ENCODE measurements around the gene FMNL2. TPM values are rescaled to one million over a fixed set of nuclear protein-coding genes. Genes with fewer than 3 reads are reported as not detected.
"Not testable (repeated sequence)": the region's sequence is repeated elsewhere in the genome, so short reads cannot be mapped to it uniquely, and the experiment has no call there.

The FMNL2 gene
- total and polyA plus RNA-seq, 4 donors: 1.5 to 9.3 (median 5.1) TPM

- no peak for DNase-seq (ENCODE audit: low spot score)
- Histone ChIP-seq H3K27ac (ENCODE audit: low read depth in 1 of 2, low read length in 2 of 2) (no peak overlapping the region), H3K4me1 (ENCODE audit: control insufficient read depth in 4 of 4, insufficient read depth in 4 of 4, low read length in 3 of 4) (no peaks in the 10 kb centered on the region), H3K36me3 (ENCODE audit: control insufficient read depth in 4 of 4, insufficient read depth in 3 of 4, low read depth in 1 of 4, low read length in 3 of 4) (no peaks in the 10 kb centered on the region), H3K9ac (ENCODE audit: low read depth in 1 of 2, low read length in 2 of 2) (no peak overlapping the region), H3K4me3 (ENCODE audit: low read depth in 1 of 3, low read length in 3 of 3) (no peak overlapping the region), H3K9me3 (ENCODE audit: control insufficient read depth in 4 of 4, low read length in 3 of 4) (no peaks in the 10 kb centered on the region), H3K27me3 (ENCODE audit: control insufficient read depth in 4 of 4, insufficient read depth in 4 of 4, low read length in 3 of 4) (no peaks in the 10 kb centered on the region)
- TF ChIP-seq JUND (IDR thresholded peaks at IDR 0.05): no peak
- TF ChIP-seq SP1 (IDR thresholded peaks at IDR 0.05): no peak
- no peak for TF ChIP-seq EGR1 (IDR thresholded peaks at IDR 0.05; ENCODE audit: low read depth in 2 of 2)
- TF ChIP-seq REST (IDR thresholded peaks at IDR 0.05): no peak
- no peak for TF ChIP-seq MAX (IDR thresholded peaks at IDR 0.05)
- TF ChIP-seq FOXA1 (IDR thresholded peaks at IDR 0.05): no peak
- no peak for TF ChIP-seq CTCF (IDR thresholded peaks at IDR 0.05; ENCODE audit: low read depth, low read length, missing input control)
- no peak for TF ChIP-seq HNF4G (IDR thresholded peaks at IDR 0.05)
- no peak for TF ChIP-seq HNF4A (conservative IDR thresholded peaks at IDR 0.05)
- TF ChIP-seq ZBTB33 (IDR thresholded peaks at IDR 0.05): no peak
- TF ChIP-seq RAD21 (IDR thresholded peaks at IDR 0.05): no peak
- no peak for TF ChIP-seq RXRA (IDR thresholded peaks at IDR 0.05)
- TF ChIP-seq GABPA (IDR thresholded peaks at IDR 0.05 in 1 of 2, conservative IDR thresholded peaks at IDR 0.05 in 1 of 2): no peak
- no peak for TF ChIP-seq NR2F2 (IDR thresholded peaks at IDR 0.05)
- WGBS: 85% methylated on average over 1 of the region's 1 CpG
Observed at GRCh38 chr2:152386266-152386665, 51.3 kb downstream of the FMNL2 start.

- H3K4me1 ChIP-seq (ENCODE audit: control insufficient read depth in 4 of 4, insufficient read depth in 4 of 4, low read length in 3 of 4): no peaks in the 10 kb centered on the region
- H3K36me3 ChIP-seq (ENCODE audit: control insufficient read depth in 4 of 4, insufficient read depth in 3 of 4, low read depth in 1 of 4, low read length in 3 of 4): no peaks in the 10 kb centered on the region
- TF ChIP-seq GABPA (IDR thresholded peaks at IDR 0.05 in 1 of 2, conservative IDR thresholded peaks at IDR 0.05 in 1 of 2) (no peak), TAF1 (conservative IDR thresholded peaks at IDR 0.05) (no peak), RAD21 (IDR thresholded peaks at IDR 0.05) (no peak)
- DNase-seq (ENCODE audit: low spot score): no peak
- no peaks in the 10 kb centered on the region for H3K9me3 ChIP-seq (ENCODE audit: control insufficient read depth in 4 of 4, low read length in 3 of 4)
- H3K9ac ChIP-seq (ENCODE audit: low read depth in 1 of 2, low read length in 2 of 2): no peak overlapping the region
- H3K27ac ChIP-seq (ENCODE audit: low read depth in 1 of 2, low read length in 2 of 2): no peak overlapping the region
- no peaks in the 10 kb centered on the region for H3K27me3 ChIP-seq (ENCODE audit: control insufficient read depth in 4 of 4, insufficient read depth in 4 of 4, low read length in 3 of 4)
- WGBS: 44% methylated on average over 1 of the region's 1 CpG
- H3K4me3 ChIP-seq (ENCODE audit: low read depth in 1 of 3, low read length in 3 of 3): no peak overlapping the region
Observed at GRCh38 chr2:152387041-152387440, 52.1 kb downstream of the FMNL2 start.

GRCh38 chr2:152388269-152388668, 53.3 kb downstream of the FMNL2 start:
- H3K9me3 ChIP-seq (ENCODE audit: control insufficient read depth in 4 of 4, low read length in 3 of 4); H3K4me1 ChIP-seq (ENCODE audit: control insufficient read depth in 4 of 4, insufficient read depth in 4 of 4, low read length in 3 of 4); H3K4me3 ChIP-seq (ENCODE audit: low read depth in 1 of 3, low read length in 3 of 3); H3K27ac ChIP-seq (ENCODE audit: low read depth in 1 of 2, low read length in 2 of 2); H3K9ac ChIP-seq (ENCODE audit: low read depth in 1 of 2, low read length in 2 of 2); H3K27me3 ChIP-seq (ENCODE audit: control insufficient read depth in 4 of 4, insufficient read depth in 4 of 4, low read length in 3 of 4); H3K36me3 ChIP-seq (ENCODE audit: control insufficient read depth in 4 of 4, insufficient read depth in 3 of 4, low read depth in 1 of 4, low read length in 3 of 4); DNase-seq (ENCODE audit: low spot score): not testable (repeated sequence)
- WGBS: 89% methylated on average over 9 of the region's 9 CpGs
